GM21737 (cell line): ENCODE data around the gene SPATA31A5.
"Not testable (repeated sequence)": the region's sequence is repeated elsewhere in the genome, so short reads cannot be mapped to it uniquely, and the experiment has no call there.

Experiments used
- ATAC-seq: cut with Tn5 transposase; IDR thresholded peaks from one replicate; pipeline ENCODE4 v1.9.1; 2021; ENCODE audit warnings: mild to moderate bottlenecking, moderate library complexity; ENCODE audit not compliant: unreplicated experiment

The SPATA31A5 gene

DNA sequence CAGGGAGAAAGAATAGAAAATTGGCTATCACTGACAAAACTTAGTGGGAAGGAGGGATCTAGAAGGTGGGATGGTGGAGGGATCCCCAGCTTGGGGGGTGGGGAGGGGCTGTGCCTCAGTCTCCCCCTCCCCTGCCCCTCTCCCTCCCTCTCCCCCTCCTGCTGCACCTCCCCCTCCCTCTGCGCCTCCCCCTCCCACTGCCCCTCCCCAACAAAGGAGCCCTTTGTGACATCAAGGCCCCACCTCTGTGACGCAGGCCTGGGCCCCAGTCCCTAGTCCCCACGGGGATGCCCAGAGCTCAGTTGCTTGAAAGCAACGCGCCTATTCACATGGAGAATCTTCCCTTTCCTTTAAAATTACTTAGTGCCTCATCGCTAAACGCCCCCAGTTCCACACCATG lies at the start of gene SPATA31A5:
SPATA31A5 (plus strand) TSS at position 301 of the 400 bp plus-strand sequence; CDS start at position 330, 29 bp downstream.
- ATAC-seq = not testable (repeated sequence)

DNA sequence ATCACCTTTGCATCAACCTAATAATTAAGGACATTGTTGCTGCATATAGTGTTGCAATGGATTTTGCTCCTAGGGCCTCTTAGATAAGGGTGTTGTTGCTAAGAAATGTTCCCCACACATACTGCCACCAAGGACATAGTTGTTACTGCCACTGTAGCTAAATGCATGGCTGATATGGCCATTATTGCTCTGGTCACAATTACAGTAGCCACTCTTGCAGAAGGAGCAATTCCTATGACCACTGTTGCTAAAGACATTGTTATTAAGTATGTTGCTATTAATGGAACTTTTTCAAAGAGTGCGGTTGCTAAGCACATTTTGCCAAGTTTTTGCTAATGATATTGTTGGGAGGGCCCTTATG lies 48.8 kb downstream of the SPATA31A5 start:
- ATAC-seq = not testable (repeated sequence)

DNA sequence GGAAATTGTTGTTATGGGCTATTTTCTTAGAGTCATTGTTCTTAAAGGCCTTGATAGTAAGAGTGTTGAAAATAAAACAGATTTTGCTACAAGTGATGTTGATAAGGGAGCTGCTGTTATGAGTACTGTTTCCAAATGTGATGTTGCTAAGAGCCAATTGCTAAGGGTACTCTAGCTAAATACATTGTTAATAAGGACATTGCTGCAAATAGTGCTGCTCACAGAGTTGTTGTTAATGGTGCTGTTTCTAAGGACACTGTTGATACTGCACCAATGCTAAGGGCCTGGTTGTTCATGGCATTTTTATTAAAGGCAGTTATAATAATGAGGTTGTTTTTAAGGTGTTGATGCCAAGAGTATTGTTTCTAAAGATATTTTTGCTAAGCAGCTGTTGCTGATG lies 52.2 kb downstream of the SPATA31A5 start:
- not testable (repeated sequence) for ATAC-seq
